Panc1 (cell line): ENCODE data around the gene RILPL2. TPM values are rescaled to one million over a fixed set of nuclear protein-coding genes. Genes with fewer than 3 reads are reported as not detected.
"Not testable (repeated sequence)": the region's sequence is repeated elsewhere in the genome, so short reads cannot be mapped to it uniquely, and the experiment has no call there.

Source experiments
- ATAC-seq: fragments of 200-7000 bp; cut with Tn5 transposase; 2 replicates; pipeline ENCODE4 v1.9.1; 2020; ENCODE audit warnings: mild to moderate bottlenecking, moderate library complexity
- BruUV-seq: library from RNA; stranded (reverse); fragments of 400-500 nt; replicated peaks from 2 replicates; lab custom pipeline; 2021; lab: Mats Ljungman, UMichigan
- CTCF ChIA-PET: fragments of 300-600 bp; sonication (Branson Sonifier 250); formaldehyde crosslinking; loops from one replicate; lab custom pipeline; 2022; ENCODE audit warnings: antibody characterized with exemption; lab: Charles Lee
- POLR2A ChIA-PET: fragments of 300-600 bp; sonication (Branson Sonifier 250); formaldehyde crosslinking; loops from one replicate; lab custom pipeline; 2022; ENCODE audit warnings: antibody characterized with exemption; lab: Charles Lee
- DNase-seq: peaks from one replicate; pipeline ENCODE4 v3.0.0-alpha.2; 2010; ENCODE audit warnings: low read depth, low spot score
- H3K27ac ChIP-seq: 2 replicates; pipeline ENCODE4 v1.5.1; 2011; ENCODE audit warnings: mild to moderate bottlenecking, low read length, inconsistent platforms
- H3K27me3 ChIP-seq: fragments of 200-500 bp; sonication (Bioruptor generic); 2 replicates; pipeline ENCODE4 v1.6.0; 2014; ENCODE audit warnings: low read length, inconsistent platforms; ENCODE audit not compliant: control insufficient read depth, insufficient read depth
- H3K36me3 ChIP-seq: fragments of 200-500 bp; sonication (Bioruptor generic); 2 replicates; pipeline ENCODE4 v1.5.1; 2014; ENCODE audit warnings: inconsistent platforms, mild to moderate bottlenecking, low read length, moderate library complexity; ENCODE audit not compliant: control insufficient read depth, insufficient read depth
- H3K4me1 ChIP-seq: 2 replicates; pipeline ENCODE4 v1.5.1; 2011; ENCODE audit warnings: inconsistent platforms, mild to moderate bottlenecking, low read length, moderate library complexity; ENCODE audit not compliant: control insufficient read depth, insufficient read depth
- H3K4me3 ChIP-seq, 2 experiments: 2 replicates each; pipeline ENCODE4 v1.5.1; 2011 to 2012; ENCODE audit warnings: low read depth in 2 of 2, low read length in 2 of 2, mild to moderate bottlenecking in 2 of 2, inconsistent platforms in 1 of 2, moderate library complexity in 1 of 2
- H3K9me3 ChIP-seq: fragments of 200-500 bp; sonication (Bioruptor generic); 2 replicates; pipeline ENCODE4 v1.5.1; 2014; ENCODE audit warnings: low read depth, mild to moderate bottlenecking, inconsistent platforms, low read length, moderate library complexity; ENCODE audit not compliant: control insufficient read depth, insufficient read depth
- POLR2AphosphoS5 ChIP-seq: IDR thresholded peaks from 2 replicates; pipeline ENCODE4 v1.6.1; 2012; ENCODE audit warnings: mild to moderate bottlenecking, low read depth, low read length, moderate library complexity
- SIN3A ChIP-seq: IDR thresholded peaks from 2 replicates; pipeline ENCODE4 v1.6.1; 2012; ENCODE audit warnings: low read depth, mild to moderate bottlenecking, low read length, moderate library complexity, borderline replicate concordance; ENCODE audit not compliant: insufficient read depth
- TCF7L2 ChIP-seq: IDR thresholded peaks from 2 replicates; pipeline ENCODE4 v1.6.1; 2011; ENCODE audit warnings: mild to moderate bottlenecking, low read depth, low read length, inconsistent platforms
- in situ Hi-C: cut with HindIII; loops from 2 replicates; pipeline ENCODE4 v1.10.0; 2016; ENCODE audit warnings: low sequenced_read_pairs, low pct_unique_long_range_greater_than_20kb
- intact Hi-C: fragments of 100-400 bp; cut with micrococcal nuclease; formaldehyde crosslinking; loops from one replicate; pipeline ENCODE4 v1.10.0; 2022; ENCODE audit not compliant: unreplicated experiment
- total RNA-seq: library from RNA; stranded (reverse); gene quantifications from one replicate; pipeline ENCODE4 v1.2.1, GENCODE V29; 2021; ENCODE audit not compliant: unreplicated experiment
- TF ChIP-seq, protein P1 (sequence below): fragments of 450-650 bp; IDR thresholded peaks from 2 replicates; pipeline ENCODE4 v1.5.1; 2017; ENCODE audit warnings: mild to moderate bottlenecking
- TF ChIP-seq, protein P2 (sequence below), 2 experiments: IDR thresholded peaks; 2 replicates each; pipeline ENCODE4 v1.6.1; 2011 to 2012; ENCODE audit warnings: low read depth in 2 of 2, control low read depth in 1 of 2, low read length in 1 of 2, mild to moderate bottlenecking in 1 of 2, moderate library complexity in 1 of 2; ENCODE audit not compliant: insufficient read depth in 1 of 2

Gene RILPL2
- total RNA-seq, 1 experiment from 2014 or later, result 5.4 TPM

DNA sequence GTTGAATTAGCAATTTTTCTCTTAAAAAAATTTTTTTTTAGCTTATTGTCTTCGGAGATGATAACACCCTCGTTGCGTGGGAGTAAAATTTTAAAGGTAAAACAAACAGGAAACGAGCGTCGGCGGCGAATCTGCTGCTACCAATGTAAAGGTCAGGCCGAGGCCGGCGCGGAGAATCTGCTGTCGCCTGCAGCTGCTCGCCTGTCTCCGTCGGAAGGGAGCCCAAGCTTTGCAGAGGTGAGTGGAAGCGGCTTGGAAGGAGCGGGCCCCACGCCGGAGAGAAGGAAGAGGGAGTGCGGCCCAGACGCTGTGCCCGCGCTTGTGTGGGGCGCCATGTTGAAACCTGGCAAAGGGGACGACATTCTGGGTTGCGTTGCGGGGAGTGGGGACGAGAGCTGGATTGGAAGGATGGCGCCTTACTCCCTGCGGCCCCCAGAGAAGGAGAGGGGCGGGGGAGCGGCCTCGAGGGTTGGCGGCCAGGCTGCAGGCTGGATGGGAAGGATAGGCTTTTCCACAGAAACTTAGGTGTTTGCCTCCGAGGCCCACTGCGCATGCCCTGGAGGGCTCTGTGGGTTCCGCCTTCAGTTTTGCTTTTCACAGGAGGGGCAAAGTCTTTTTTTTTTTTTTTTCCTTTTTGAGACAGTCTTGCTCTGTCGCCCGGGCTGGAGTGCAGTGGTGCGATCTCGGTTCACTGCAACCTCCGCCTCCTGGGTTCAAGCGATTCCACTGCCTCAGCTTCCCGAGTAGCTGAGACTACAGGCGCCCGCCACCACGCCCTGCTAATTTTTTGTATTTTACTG lies 21.7 kb upstream of the RILPL2 start, which contains the start of gene SNRNP35:
TSS of gene SNRNP35 (plus strand) at position 160 of the 800 bp plus-strand sequence. CDS start 7,402 bp downstream, outside the sequence.
- in situ Hi-C loops, result no loop called here
- peak within 1 kb of the TSS; percentile 86 for H3K27ac ChIP-seq
- POLR2A ChIA-PET, result interaction anchor here (0.5 to 0.7 kb wide), 3 partner anchors 9 to 254 kb away, joined by 3 to 10 read pairs (median 4); partner anchors contain the start of gene ATP6V0A2
- intact Hi-C loops, result no loop called here
- H3K27me3 ChIP-seq, result no peaks in the 10 kb centered on the region
- H3K4me3 ChIP-seq, result peak within 1 kb of the TSS; percentile 65 to 68
- TF ChIP-seq POLR2AphosphoS5, result peak; percentile 78
- TF ChIP-seq, protein P1, sequence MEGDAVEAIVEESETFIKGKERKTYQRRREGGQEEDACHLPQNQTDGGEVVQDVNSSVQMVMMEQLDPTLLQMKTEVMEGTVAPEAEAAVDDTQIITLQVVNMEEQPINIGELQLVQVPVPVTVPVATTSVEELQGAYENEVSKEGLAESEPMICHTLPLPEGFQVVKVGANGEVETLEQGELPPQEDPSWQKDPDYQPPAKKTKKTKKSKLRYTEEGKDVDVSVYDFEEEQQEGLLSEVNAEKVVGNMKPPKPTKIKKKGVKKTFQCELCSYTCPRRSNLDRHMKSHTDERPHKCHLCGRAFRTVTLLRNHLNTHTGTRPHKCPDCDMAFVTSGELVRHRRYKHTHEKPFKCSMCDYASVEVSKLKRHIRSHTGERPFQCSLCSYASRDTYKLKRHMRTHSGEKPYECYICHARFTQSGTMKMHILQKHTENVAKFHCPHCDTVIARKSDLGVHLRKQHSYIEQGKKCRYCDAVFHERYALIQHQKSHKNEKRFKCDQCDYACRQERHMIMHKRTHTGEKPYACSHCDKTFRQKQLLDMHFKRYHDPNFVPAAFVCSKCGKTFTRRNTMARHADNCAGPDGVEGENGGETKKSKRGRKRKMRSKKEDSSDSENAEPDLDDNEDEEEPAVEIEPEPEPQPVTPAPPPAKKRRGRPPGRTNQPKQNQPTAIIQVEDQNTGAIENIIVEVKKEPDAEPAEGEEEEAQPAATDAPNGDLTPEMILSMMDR, result no peak
- TF ChIP-seq TCF7L2, result 0 out of 2 replicates have a peak, but pooled peaks have one; percentile 13
- TF ChIP-seq, protein P2, sequence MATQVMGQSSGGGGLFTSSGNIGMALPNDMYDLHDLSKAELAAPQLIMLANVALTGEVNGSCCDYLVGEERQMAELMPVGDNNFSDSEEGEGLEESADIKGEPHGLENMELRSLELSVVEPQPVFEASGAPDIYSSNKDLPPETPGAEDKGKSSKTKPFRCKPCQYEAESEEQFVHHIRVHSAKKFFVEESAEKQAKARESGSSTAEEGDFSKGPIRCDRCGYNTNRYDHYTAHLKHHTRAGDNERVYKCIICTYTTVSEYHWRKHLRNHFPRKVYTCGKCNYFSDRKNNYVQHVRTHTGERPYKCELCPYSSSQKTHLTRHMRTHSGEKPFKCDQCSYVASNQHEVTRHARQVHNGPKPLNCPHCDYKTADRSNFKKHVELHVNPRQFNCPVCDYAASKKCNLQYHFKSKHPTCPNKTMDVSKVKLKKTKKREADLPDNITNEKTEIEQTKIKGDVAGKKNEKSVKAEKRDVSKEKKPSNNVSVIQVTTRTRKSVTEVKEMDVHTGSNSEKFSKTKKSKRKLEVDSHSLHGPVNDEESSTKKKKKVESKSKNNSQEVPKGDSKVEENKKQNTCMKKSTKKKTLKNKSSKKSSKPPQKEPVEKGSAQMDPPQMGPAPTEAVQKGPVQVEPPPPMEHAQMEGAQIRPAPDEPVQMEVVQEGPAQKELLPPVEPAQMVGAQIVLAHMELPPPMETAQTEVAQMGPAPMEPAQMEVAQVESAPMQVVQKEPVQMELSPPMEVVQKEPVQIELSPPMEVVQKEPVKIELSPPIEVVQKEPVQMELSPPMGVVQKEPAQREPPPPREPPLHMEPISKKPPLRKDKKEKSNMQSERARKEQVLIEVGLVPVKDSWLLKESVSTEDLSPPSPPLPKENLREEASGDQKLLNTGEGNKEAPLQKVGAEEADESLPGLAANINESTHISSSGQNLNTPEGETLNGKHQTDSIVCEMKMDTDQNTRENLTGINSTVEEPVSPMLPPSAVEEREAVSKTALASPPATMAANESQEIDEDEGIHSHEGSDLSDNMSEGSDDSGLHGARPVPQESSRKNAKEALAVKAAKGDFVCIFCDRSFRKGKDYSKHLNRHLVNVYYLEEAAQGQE (IDR thresholded peaks at IDR 0.05; ENCODE audit: insufficient read depth in 1 of 2, low read depth in 2 of 2, low read length in 1 of 2), result no peak
- H3K9me3 ChIP-seq, result no peaks in the 10 kb centered on the region
- CTCF ChIA-PET, result no interaction called here
- ATAC-seq (peak; percentile 92), DNase-seq (no peak)
- H3K4me1 ChIP-seq, result no peaks in the 10 kb centered on the region
- no TSS peak for BruUV-seq
- H3K36me3 ChIP-seq, result no peaks in the 10 kb centered on the region

DNA sequence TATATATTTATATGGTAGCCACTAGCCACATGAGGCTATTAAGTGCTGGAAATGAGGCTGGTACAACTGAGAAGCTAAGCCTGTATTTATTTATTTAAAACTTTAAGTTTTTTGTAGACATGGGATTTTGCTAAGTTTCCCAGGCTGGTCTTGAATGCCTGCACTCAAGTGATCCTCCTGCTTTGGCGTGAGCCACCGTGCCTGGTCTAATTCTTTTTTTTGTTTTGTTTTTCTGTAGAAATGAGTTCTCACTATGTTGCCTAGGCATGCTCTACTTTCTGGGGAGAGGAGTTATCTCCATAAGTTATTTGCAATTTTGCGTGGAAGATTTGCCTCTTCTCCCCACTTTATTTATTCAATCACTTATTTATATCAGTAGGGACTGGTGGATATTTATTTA lies 16.7 kb upstream of the RILPL2 start:
- H3K27me3 ChIP-seq, result no peaks in the 10 kb centered on the region
- TF ChIP-seq SIN3A (no peak), POLR2AphosphoS5 (no peak), TCF7L2 (no peak)
- TF ChIP-seq, protein P2 (IDR thresholded peaks at IDR 0.05; ENCODE audit: insufficient read depth in 1 of 2, low read depth in 2 of 2, low read length in 1 of 2), result no peak
- TF ChIP-seq, protein P1, result no peak
- no peaks in the 10 kb centered on the region for H3K4me1 ChIP-seq
- no peaks in the 10 kb centered on the region for H3K36me3 ChIP-seq
- no peak for ATAC-seq
- H3K9me3 ChIP-seq, result no peaks in the 10 kb centered on the region
- BruUV-seq, result no TSS peak
- no peak overlapping the region for H3K27ac ChIP-seq
- DNase-seq, result no peak
- POLR2A ChIA-PET, result no interaction called here
- in situ Hi-C loops, result no loop called here
- intact Hi-C loops, result no loop called here
- CTCF ChIA-PET, result no interaction called here
- no peak overlapping the region for H3K4me3 ChIP-seq

DNA sequence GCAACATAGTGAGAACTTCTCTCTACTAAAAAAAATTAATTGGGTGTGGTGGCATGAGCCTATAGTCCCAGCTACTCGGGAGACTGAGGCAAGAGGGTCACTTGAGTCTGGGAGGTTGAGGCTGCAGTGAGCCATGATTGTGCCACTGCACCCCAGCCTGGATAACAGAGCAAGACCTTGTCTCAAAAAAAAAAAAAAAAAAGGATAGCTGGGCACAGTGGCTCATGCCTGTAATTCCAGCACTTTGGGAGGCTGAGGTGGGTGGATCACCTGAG lies 15.7 kb upstream of the RILPL2 start:
- H3K4me1 ChIP-seq, H3K4me3 ChIP-seq, DNase-seq, intact Hi-C loops, in situ Hi-C loops, ATAC-seq, H3K36me3 ChIP-seq, H3K27me3 ChIP-seq, BruUV-seq, H3K9me3 ChIP-seq, H3K27ac ChIP-seq: not testable (repeated sequence)
- ChIA-PET CTCF (interaction anchor here (0.6 to 0.7 kb wide), 2 partner anchors 69 to 773 kb away, joined by 4 read pairs; no protein-coding TSS in a partner anchor), POLR2A (interaction anchor here (0.6 kb wide), 2 partner anchors 165 to 338 kb away, joined by 6 to 7 read pairs; no protein-coding TSS in a partner anchor)
